Vagina (tissue), 2 donors: ENCODE measurements around the gene ZNRF1. TPM values are rescaled to one million over a fixed set of nuclear protein-coding genes. Genes with fewer than 3 reads are reported as not detected.

Experiments used
- DNase-seq, 2 donors: peaks; one replicate each; pipeline ENCODE4 v3.0.0-alpha.2; 2017; ENCODE audit errors: extremely low spot score in 2 of 2
- H3K27ac ChIP-seq: fragments of 200-600 bp; sonication (generic); one replicate; pipeline ENCODE4 v1.5.1; 2019
- H3K27me3 ChIP-seq: fragments of 200-600 bp; sonication (generic); one replicate; pipeline ENCODE4 v1.5.1; 2019
- H3K36me3 ChIP-seq, 2 donors: fragments of 200-600 bp; sonication (generic); one replicate each; pipeline ENCODE4 v1.5.1; 2017 to 2019
- H3K4me1 ChIP-seq: fragments of 200-600 bp; sonication (generic); one replicate; pipeline ENCODE4 v1.5.1; 2019
- H3K4me3 ChIP-seq, 2 donors: fragments of 200-600 bp; sonication (generic); 1 replicate in 1 of 2; 2 replicates in 1 of 2; pipeline ENCODE4 v1.5.1; 2016 to 2019
- H3K9me3 ChIP-seq: fragments of 200-600 bp; sonication (generic); one replicate; pipeline ENCODE4 v1.5.1; 2019
- POLR2A ChIP-seq, 2 donors: fragments of 450-650 bp; IDR thresholded peaks; one replicate each; pipeline ENCODE4 v1.6.1; 2017; ENCODE audit warnings: antibody characterized with exemption in 2 of 2, mild to moderate bottlenecking in 2 of 2, moderate library complexity in 2 of 2
- POLR2AphosphoS5 ChIP-seq, 2 donors: sonication (generic); formaldehyde crosslinking; IDR thresholded peaks; one replicate each; pipeline ENCODE4 v1.9.0; 2017; ENCODE audit warnings: antibody characterized with exemption in 2 of 2, mild to moderate bottlenecking in 2 of 2, low read depth in 1 of 2; ENCODE audit not compliant: insufficient read depth in 1 of 2
- intact Hi-C: fragments of 100-400 bp; cut with DNase I; formaldehyde crosslinking; loops from one replicate; pipeline ENCODE4 v1.15.1; 2023
- total RNA-seq: library from RNA; depleted of rRNA; stranded (reverse); fragments of >200 nt; gene quantifications from one replicate; pipeline ENCODE4 v1.2.3, GENCODE V29; 2016
- TF ChIP-seq, protein P1 (sequence below), 3 experiments: fragments of 450-650 bp in 2 of 3; fragments of 200-600 bp in 1 of 3; sonication (generic) in 1 of 3; IDR thresholded peaks; one replicate each; pipeline ENCODE4 v1.5.1; 2017 to 2019; ENCODE audit warnings: antibody characterized with exemption in 3 of 3, mild to moderate bottlenecking in 2 of 3, moderate library complexity in 2 of 3

Gene ZNRF1
- total RNA-seq, 1 donor from 2014 or later = 20.1 TPM

DNA sequence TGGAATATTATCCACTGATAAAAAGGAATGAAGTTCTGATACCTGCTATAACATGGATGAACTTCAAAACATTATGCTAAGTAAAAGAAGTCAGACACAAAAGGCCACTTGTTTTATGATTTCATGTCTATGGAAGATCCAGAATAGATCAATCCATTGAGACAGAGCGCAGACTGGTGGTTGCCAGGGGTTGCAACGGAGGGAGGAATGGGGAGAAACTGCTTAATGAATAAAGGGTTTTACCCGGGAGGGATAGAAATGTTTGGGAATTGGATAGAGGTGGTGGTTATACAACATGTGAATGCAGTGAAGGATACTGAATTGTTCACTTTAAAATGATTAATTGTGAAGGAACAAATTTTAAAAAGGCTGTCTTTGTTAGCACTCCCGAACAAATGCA, 44.1 kb upstream of the ZNRF1 start:
- intact Hi-C loops = no loop called here
- TF ChIP-seq, protein P1, sequence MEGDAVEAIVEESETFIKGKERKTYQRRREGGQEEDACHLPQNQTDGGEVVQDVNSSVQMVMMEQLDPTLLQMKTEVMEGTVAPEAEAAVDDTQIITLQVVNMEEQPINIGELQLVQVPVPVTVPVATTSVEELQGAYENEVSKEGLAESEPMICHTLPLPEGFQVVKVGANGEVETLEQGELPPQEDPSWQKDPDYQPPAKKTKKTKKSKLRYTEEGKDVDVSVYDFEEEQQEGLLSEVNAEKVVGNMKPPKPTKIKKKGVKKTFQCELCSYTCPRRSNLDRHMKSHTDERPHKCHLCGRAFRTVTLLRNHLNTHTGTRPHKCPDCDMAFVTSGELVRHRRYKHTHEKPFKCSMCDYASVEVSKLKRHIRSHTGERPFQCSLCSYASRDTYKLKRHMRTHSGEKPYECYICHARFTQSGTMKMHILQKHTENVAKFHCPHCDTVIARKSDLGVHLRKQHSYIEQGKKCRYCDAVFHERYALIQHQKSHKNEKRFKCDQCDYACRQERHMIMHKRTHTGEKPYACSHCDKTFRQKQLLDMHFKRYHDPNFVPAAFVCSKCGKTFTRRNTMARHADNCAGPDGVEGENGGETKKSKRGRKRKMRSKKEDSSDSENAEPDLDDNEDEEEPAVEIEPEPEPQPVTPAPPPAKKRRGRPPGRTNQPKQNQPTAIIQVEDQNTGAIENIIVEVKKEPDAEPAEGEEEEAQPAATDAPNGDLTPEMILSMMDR (IDR thresholded peaks at IDR 0.05) = no peak
- TF ChIP-seq POLR2A (IDR thresholded peaks at IDR 0.05) = no peak
- no peak for TF ChIP-seq POLR2AphosphoS5 (IDR thresholded peaks at IDR 0.05; ENCODE audit: insufficient read depth in 1 of 2, low read depth in 1 of 2)
- Histone ChIP-seq H3K27ac (no peak overlapping the region), H3K4me1 (no peaks in the 10 kb centered on the region), H3K4me3 (no peak overlapping the region), H3K27me3 (no peaks in the 10 kb centered on the region), H3K36me3 (peaks cover 0 to 41% of the 10 kb centered on the region in 2 donors), H3K9me3 (no peaks in the 10 kb centered on the region)
- DNase-seq = no peak

DNA sequence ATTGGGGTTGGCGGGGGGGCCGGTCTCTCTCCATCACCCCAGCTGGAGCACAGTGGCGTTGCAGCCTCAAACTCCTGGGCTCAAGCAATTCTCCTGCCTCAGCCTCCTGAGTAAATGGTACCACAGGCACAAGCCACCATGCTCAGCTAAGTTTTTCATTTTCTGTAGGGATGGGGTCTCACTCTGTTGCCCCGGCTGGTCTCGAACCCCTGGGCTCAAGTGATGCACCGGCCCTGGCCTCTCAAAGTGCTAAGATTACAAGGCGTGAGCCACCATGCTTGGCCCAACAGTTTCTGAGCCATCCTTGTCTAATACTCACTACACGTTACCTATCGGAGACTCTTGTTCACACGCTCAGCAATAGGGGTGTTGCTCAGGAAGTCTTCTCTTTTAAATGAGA, 25.5 kb upstream of the ZNRF1 start:
- TF ChIP-seq, protein P1 (IDR thresholded peaks at IDR 0.05) = no peak
- TF ChIP-seq POLR2A (IDR thresholded peaks at IDR 0.05) (no peak), POLR2AphosphoS5 (IDR thresholded peaks at IDR 0.05; ENCODE audit: insufficient read depth in 1 of 2, low read depth in 1 of 2) (no peak)
- peaks cover 0 to 7% of the 10 kb centered on the region in 2 donors for H3K36me3 ChIP-seq
- no peak overlapping the region for H3K27ac ChIP-seq
- intact Hi-C loops = no loop called here
- no peak overlapping the region for H3K4me3 ChIP-seq
- H3K27me3 ChIP-seq = no peaks in the 10 kb centered on the region
- DNase-seq = no peak
- H3K9me3 ChIP-seq = no peaks in the 10 kb centered on the region
- H3K4me1 ChIP-seq = no peaks in the 10 kb centered on the region

DNA sequence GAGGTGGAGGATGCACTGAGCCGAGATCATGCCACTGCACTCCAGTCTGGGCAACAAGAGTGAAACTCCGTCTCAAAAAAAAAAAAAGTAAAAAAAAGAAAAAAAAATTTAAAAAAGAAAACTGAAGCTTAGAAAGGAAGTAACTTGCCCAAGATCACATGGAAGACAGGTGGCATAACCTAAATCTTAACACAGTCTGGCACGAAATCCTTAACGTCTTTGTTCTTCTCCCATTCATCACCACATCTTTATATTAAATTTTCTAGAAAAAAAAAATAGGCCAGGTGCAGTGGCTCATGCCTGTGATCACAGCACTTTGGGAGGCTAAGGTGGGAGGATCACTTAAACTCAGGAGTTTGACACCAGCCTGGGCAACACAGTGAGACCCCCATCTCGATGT, 23.2 kb upstream of the ZNRF1 start:
- Histone ChIP-seq H3K4me1 (no peaks in the 10 kb centered on the region), H3K27ac (no peak overlapping the region), H3K36me3 (peaks cover 0 to 7% of the 10 kb centered on the region in 2 donors), H3K27me3 (no peaks in the 10 kb centered on the region), H3K4me3 (no peak overlapping the region), H3K9me3 (no peaks in the 10 kb centered on the region)
- intact Hi-C loops = no loop called here
- TF ChIP-seq, protein P1 (IDR thresholded peaks at IDR 0.05) = no peak
- TF ChIP-seq POLR2AphosphoS5 (IDR thresholded peaks at IDR 0.05; ENCODE audit: insufficient read depth in 1 of 2, low read depth in 1 of 2) (no peak), POLR2A (IDR thresholded peaks at IDR 0.05) (no peak)
- DNase-seq = no peak

DNA sequence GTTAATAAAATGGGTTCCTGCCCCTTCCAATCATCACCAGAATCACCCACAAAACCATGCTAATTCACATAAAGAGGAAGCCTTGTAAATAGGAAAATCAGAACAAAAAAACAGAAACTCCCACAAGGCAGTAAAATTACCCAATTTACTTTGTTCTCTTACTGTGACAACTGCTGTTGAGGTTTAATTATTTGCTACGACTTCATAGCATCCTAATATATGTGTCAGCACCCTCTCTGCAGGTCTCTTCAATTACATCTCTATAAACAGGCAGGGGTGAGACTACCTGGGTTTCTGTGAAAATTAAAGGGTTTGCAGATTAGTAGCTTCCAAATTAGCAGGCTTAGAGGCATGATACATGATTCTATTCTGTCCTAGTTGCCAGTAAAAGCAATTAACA, 16.6 kb upstream of the ZNRF1 start:
- Histone ChIP-seq H3K4me1 (peaks cover 23% of the 10 kb centered on the region), H3K4me3 (no peak overlapping the region), H3K9me3 (no peaks in the 10 kb centered on the region), H3K27me3 (no peaks in the 10 kb centered on the region), H3K27ac (no peak overlapping the region), H3K36me3 (peaks cover 0 to 7% of the 10 kb centered on the region in 2 donors)
- intact Hi-C loops = no loop called here
- no peak for TF ChIP-seq POLR2A (IDR thresholded peaks at IDR 0.05)
- TF ChIP-seq POLR2AphosphoS5 (IDR thresholded peaks at IDR 0.05; ENCODE audit: insufficient read depth in 1 of 2, low read depth in 1 of 2) = no peak
- no peak for DNase-seq

DNA sequence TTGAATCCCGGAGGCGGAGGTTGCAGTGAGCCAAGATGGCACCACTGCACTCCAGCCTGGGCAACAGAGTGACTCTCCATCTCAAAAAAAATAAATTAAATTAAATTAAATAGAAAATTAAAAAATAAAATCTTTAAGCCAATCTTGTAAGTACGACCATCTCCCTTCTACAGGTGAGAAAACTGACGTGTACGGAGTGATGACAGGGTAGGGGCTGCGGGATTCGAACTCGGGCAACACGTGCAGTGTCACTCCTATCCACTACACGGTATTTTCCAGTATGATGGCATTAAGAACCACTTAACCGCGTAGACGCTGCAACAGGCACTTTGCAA, 14.7 kb upstream of the ZNRF1 start:
- Histone ChIP-seq H3K4me3 (peak overlapping the region; percentile 65 to 73), H3K9me3 (no peaks in the 10 kb centered on the region), H3K4me1 (peaks cover 23% of the 10 kb centered on the region), H3K27ac (peak overlapping the region; percentile 71), H3K27me3 (no peaks in the 10 kb centered on the region), H3K36me3 (no peaks in the 10 kb centered on the region)
- DNase-seq = no peak
- intact Hi-C loops = no loop called here
- TF ChIP-seq, protein P1 (IDR thresholded peaks at IDR 0.05) = no peak
